Measurements from ENCODE around the gene SCUBE1.

- TF ChIP-seq CTCF (IDR thresholded peaks at IDR 0.05) (no peak), REST (IDR thresholded peaks at IDR 0.05; ENCODE audit: insufficient read depth in 1 of 2, low read depth in 2 of 2, low read length in 1 of 2) (no peak)
Measured at GRCh38 chr22:43365715-43366440, 22.7 kb upstream of the SCUBE1 start.
